Breast epithelium (tissue), 3 donors: ENCODE measurements around the gene ZDHHC6.

Experiments
- CTCF ChIP-seq, 3 donors: fragments of 450-650 bp; IDR thresholded peaks; one replicate each; pipeline ENCODE4 v1.5.1; 2016 to 2017; ENCODE audit warnings: antibody characterized with exemption in 3 of 3, mild to moderate bottlenecking in 3 of 3, moderate library complexity in 3 of 3
- POLR2A ChIP-seq: fragments of 450-650 bp; IDR thresholded peaks from one replicate; pipeline ENCODE4 v1.6.1; 2016; ENCODE audit warnings: antibody characterized with exemption, mild to moderate bottlenecking, moderate library complexity
- POLR2AphosphoS5 ChIP-seq, 3 donors: sonication (generic); formaldehyde crosslinking; IDR thresholded peaks; one replicate each; pipeline ENCODE4 v1.6.1; 2017; ENCODE audit warnings: antibody characterized with exemption in 3 of 3

GRCh38 chr10:112402917-112403316, 43.8 kb downstream of the ZDHHC6 start:
- TF ChIP-seq POLR2A (no peak), POLR2AphosphoS5 (IDR thresholded peaks at IDR 0.05) (no peak), CTCF (IDR thresholded peaks at IDR 0.05) (no peak)
